SH-SY5Y (cell line): Measurements from ENCODE around the gene RIMS1.

ENCODE experiments used
- GATA2 ChIP-seq: IDR thresholded peaks from 2 replicates; pipeline ENCODE4 v1.6.1; 2011; ENCODE audit warnings: mild to moderate bottlenecking, low read depth, low read length
- GATA3 ChIP-seq: IDR thresholded peaks from 2 replicates; pipeline ENCODE4 v1.6.1; 2011; ENCODE audit warnings: low read depth, mild to moderate bottlenecking, low read length, moderate library complexity

RIMS1 gene

GRCh38 chr6:72213654-72214053 lies 327.3 kb downstream of the RIMS1 start:
- no peak for TF ChIP-seq GATA2
- no peak for TF ChIP-seq GATA3

- TF ChIP-seq GATA2, result peak; percentile 58; the same call in 1 of the 2 replicates
- TF ChIP-seq GATA3, result peak; percentile 61
Observed at GRCh38 chr6:72216222-72217068, 330.1 kb downstream of the RIMS1 start.

DNA sequence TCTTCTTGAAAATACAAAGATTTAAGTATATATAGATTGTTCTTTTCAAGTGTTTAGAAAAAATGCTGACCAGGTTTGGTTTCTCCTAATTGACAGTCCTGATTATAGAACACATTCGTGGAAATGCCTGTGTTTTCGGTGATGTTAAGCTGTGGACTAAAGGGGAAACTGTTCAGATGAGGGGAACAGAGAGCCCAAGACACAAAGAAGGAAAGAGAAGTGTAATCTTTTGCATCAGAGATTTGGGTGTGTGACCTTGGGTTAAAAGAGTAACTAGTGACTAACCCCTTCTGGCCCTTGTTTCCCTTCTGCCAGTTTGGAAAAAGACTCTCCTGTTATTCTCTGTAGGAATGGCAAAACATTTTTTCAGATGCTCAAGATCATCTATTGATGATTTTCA lies 331.3 kb downstream of the RIMS1 start:
- TF ChIP-seq GATA2 (no peak), GATA3 (no peak)

GRCh38 chr6:72218125-72218524 lies 331.8 kb downstream of the RIMS1 start:
- TF ChIP-seq GATA3 (no peak), GATA2 (no peak)

GRCh38 chr6:72219536-72219935 lies 333.2 kb downstream of the RIMS1 start:
- TF ChIP-seq GATA3, result no peak
- TF ChIP-seq GATA2, result no peak

- TF ChIP-seq GATA2, result no peak
- no peak for TF ChIP-seq GATA3
Observed at GRCh38 chr6:72238021-72238420, 351.7 kb downstream of the RIMS1 start.

- TF ChIP-seq GATA2, result no peak
Observed at GRCh38 chr6:72238900-72239299, 352.6 kb downstream of the RIMS1 start.

- TF ChIP-seq GATA2 (no peak), GATA3 (no peak)
Observed at GRCh38 chr6:72245565-72245964, 359.2 kb downstream of the RIMS1 start.

GRCh38 chr6:72246926-72247325 lies 360.6 kb downstream of the RIMS1 start:
- TF ChIP-seq GATA2 (no peak), GATA3 (no peak)

- no peak for TF ChIP-seq GATA3
- no peak for TF ChIP-seq GATA2
Observed at GRCh38 chr6:72248621-72249020, 362.3 kb downstream of the RIMS1 start.

DNA sequence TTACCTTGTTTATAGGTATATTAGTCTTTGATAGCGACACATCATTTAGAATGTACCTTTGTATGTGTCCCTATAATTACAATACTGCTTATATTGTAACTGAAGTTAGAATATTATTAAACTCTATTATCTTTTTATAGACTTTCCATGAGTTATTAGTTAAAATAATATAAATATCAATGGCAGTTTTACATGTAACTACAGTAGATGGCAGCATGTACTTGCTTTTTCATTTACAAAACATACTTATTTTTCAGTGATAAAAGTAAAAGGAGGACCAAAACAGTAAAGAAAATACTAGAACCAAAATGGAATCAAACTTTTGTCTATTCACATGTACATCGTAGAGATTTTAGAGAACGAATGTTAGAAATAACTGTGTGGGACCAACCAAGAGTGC lies 364.3 kb downstream of the RIMS1 start:
- TF ChIP-seq GATA2 (no peak), GATA3 (no peak)

- no peak for TF ChIP-seq GATA3
- TF ChIP-seq GATA2, result no peak
Observed at GRCh38 chr6:72260489-72260888, 374.1 kb downstream of the RIMS1 start.

GRCh38 chr6:72261554-72261953 lies 375.2 kb downstream of the RIMS1 start:
- no peak for TF ChIP-seq GATA3
- no peak for TF ChIP-seq GATA2

DNA sequence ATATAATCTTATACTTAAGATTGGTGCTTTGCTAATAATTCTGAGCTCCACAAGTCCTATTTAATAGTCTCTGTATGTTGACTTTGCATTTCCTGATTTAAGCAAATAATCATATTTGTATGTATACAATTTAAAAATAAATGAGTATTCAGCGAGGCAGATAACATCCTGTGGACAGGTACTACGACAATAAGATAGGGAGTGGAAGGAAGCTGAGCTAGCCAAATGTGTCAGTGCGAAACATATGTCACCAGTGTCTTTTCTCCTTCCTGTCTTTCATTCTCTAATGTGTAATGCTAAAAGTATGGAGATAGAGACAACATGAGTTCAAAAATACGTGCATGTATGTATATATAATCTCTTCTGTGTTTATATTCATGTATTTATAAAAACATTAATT lies 375.9 kb downstream of the RIMS1 start:
- TF ChIP-seq GATA2 (no peak), GATA3 (no peak)

DNA sequence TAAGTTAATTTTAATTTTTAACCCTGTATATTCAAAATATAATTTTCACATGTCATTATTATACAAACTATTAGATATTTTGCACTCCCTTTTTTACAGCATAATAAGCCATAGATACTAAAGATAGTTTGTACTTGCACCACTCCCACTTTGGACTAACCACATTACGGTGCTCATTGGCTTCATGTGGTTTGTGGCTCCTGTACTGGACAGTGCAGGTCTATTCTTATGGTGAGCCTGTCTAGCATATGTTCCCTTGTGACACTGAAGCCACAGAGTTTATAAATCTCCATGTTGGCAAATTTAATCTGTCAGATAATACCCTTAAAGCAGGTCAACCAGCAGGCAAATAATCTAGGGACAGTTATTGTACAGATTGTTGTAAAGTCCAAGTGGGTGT lies 381.1 kb downstream of the RIMS1 start:
- TF ChIP-seq GATA3, result no peak
- TF ChIP-seq GATA2, result no peak

GRCh38 chr6:72271531-72271930 lies 385.2 kb downstream of the RIMS1 start:
- no peak for TF ChIP-seq GATA3
- no peak for TF ChIP-seq GATA2

DNA sequence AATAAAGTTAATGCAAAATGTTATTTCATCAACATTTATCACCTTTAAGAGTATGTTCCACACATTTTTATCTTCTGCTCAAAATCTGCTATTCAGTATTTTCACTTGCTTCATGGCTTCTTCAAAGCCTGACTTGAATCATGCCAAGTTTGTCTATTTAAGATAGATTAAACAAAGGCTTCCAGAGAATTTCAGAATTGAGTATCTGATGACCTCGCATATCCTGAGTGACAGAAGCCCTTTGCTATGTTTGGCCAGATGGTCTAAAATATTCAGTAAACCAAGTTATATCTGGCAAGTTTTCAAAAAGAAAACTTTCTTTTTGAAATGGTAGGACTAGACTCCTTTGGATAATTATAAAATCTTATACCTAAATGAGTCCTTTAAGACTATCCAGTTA lies 386.6 kb downstream of the RIMS1 start:
- no peak for TF ChIP-seq GATA2
- no peak for TF ChIP-seq GATA3
